Measurements from ENCODE around the gene PASK.

Gene PASK

GRCh38 chr2:241081643-241082340, 67.5 kb downstream of the PASK start:
- no peak for DNase-seq (ENCODE audit: low spot score)

GRCh38 chr2:241081190-241081642, 68.1 kb downstream of the PASK start:
- DNase-seq (ENCODE audit: low spot score) = no peak

GRCh38 chr2:241080405-241081189, 68.7 kb downstream of the PASK start:
- no peak for DNase-seq (ENCODE audit: low spot score)

- no peak for DNase-seq (ENCODE audit: low spot score)
Measured at GRCh38 chr2:241074901-241075540, 74.3 kb downstream of the PASK start.

- no peak for DNase-seq (ENCODE audit: low spot score)
Measured at GRCh38 chr2:241074065-241074818, 75.0 kb downstream of the PASK start.

- no peak for DNase-seq (ENCODE audit: low spot score)
Measured at GRCh38 chr2:241073166-241074064, 75.9 kb downstream of the PASK start.

- DNase-seq (ENCODE audit: low spot score) = no peak
Measured at GRCh38 chr2:241072553-241073165, 76.6 kb downstream of the PASK start.

- DNase-seq (ENCODE audit: low spot score) = no peak
Measured at GRCh38 chr2:241072151-241072550, 77.1 kb downstream of the PASK start.

GRCh38 chr2:241071677-241072111, 77.6 kb downstream of the PASK start:
- DNase-seq (ENCODE audit: low spot score) = no peak

GRCh38 chr2:241070811-241071676, 78.2 kb downstream of the PASK start:
- no peak for DNase-seq (ENCODE audit: low spot score)

- no peak for DNase-seq (ENCODE audit: low spot score)
Measured at GRCh38 chr2:241070361-241070760, 78.9 kb downstream of the PASK start.

- no peak for DNase-seq (ENCODE audit: low spot score)
Measured at GRCh38 chr2:241069821-241070281, 79.4 kb downstream of the PASK start.

- DNase-seq (ENCODE audit: low spot score) = no peak
Measured at GRCh38 chr2:241068942-241069810, 80.1 kb downstream of the PASK start.

- no peak for DNase-seq (ENCODE audit: low spot score)
Measured at GRCh38 chr2:241068136-241068941, 80.9 kb downstream of the PASK start.

- no peak for DNase-seq (ENCODE audit: low spot score)
Measured at GRCh38 chr2:241067501-241068135, 81.7 kb downstream of the PASK start.

GRCh38 chr2:241066893-241067341, 82.4 kb downstream of the PASK start:
- DNase-seq (ENCODE audit: low spot score) = no peak
